Smooth muscle cell of the umbilical artery (primary cell): ENCODE results near the gene CD109. TPM values are rescaled to one million over a fixed set of nuclear protein-coding genes. Genes with fewer than 3 reads are reported as not detected.

ENCODE experiments used
- total RNA-seq: library from RNA; depleted of rRNA; stranded (reverse); fragments of >200 nt; gene quantifications from 2 replicates; pipeline ENCODE4 v1.2.3, GENCODE V29; 2014

Gene CD109
- total RNA-seq = 22.0 and 58.7 TPM in 2 replicates

DNA sequence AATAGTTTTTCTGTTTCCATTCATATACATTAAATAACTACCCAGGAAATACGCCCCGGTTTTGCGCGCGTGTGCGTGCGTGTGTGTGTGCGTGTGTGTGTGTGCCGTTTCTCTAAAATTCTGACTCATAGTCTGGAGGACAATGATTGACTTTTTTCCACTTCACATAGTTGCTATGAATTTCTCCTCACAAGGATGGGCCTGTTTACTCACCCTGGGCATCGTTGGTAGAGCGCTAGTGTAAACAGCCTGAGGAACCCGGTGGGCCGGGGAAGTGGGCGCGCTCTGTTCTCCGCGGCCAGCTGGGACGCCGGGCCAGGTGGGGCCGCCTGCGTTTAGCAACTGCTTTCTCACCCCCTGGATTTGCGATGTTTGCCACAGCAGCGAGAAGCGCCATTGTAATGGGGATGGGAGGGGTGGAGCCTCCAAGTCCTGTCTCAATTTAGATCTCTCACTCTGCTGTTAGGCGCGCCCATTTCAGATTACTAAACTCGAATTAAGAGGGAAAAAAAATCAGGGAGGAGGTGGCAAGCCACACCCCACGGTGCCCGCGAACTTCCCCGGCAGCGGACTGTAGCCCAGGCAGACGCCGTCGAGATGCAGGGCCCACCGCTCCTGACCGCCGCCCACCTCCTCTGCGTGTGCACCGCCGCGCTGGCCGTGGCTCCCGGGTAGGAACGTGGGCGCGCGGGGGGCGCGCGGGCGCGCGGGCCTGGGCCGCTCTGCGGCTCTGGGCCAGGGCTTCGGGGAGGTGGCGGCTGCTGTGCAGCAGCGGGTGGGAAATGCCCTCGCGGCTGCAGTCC, at the start of gene CD109:
Gene CD109, plus strand, starts transcription at position 585 of the 803 bp plus-strand sequence. Its CDS starts 13 bp downstream, at position 598.

DNA sequence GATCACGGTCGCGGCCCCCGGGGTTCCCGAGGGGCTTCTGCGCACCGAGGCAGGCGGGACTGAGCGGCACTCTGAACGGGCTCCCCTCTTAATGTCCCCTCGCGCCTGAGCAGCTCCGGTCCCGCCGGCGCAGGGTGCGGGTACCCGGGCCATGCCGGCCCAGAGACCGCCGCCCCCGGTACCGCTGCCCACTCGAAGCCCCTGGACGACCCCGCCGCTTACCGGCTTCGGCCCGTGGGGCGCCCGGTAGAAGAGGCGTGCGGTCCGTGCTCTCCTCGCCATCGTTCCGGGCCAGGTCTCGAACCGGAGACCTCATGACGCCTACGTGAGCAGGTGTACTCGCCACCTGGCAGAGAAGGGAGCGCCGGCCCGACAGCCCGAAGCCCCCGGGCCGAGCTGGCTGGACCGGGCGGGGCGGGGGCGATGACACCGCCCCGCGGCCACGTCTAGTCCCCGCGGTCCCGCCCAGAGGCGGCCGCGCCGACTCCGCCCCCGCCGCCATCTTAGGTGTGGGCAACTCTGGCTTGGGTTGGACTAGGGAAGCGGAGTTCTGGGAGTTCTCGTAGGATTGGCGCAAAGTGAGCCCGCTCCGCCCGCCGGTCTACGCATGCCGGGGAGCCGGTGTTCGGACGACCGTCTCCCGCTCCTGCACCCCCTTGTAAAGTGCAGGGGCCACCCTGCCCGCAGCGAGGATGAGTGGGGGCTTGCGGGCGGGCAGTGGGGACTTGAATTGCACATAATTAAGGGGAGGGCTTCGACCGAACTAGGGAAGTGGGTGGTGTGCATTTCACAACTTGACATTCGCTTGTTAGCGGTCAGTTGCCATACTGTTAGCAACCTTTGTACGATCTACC, 42.2 kb upstream of the CD109 start, which contains the start of gene SLC17A5:
Gene SLC17A5, minus strand, starts transcription at position 422 of the 854 bp plus-strand sequence. Its CDS starts 106 bp downstream, at position 316.

Other genes starting within 250 kb of the CD109 start
- 5.6 and 7.1 TPM in 2 replicates for gene CGAS, start 243.9 kb upstream of the CD109 start, total RNA-seq
- gene MTO1, start 234.5 kb upstream of the CD109 start, total RNA-seq = 36.4 and 49.9 TPM in 2 replicates
- gene EEF1A1, start 175.2 kb upstream of the CD109 start, total RNA-seq = 20,106 and 29,417 TPM in 2 replicates
- gene SLC17A5, start 42.2 kb upstream of the CD109 start, total RNA-seq = 45.7 and 62.7 TPM in 2 replicates